Testis (tissue), 3 donors: ENCODE data around the gene VSIG10L. TPM values are rescaled to one million over a fixed set of nuclear protein-coding genes. Genes with fewer than 3 reads are reported as not detected.
A peak's percentile ranks its signal among the peaks of the same experiment; 100 is the strongest.

Experiments used
- DNase-seq: peaks from one replicate; pipeline ENCODE4 v3.0.0-alpha.2; 2019
- H3K27ac ChIP-seq, 2 donors: fragments of 200-600 bp; sonication (generic); one replicate each; pipeline ENCODE4 v1.5.1; 2019
- H3K27me3 ChIP-seq: fragments of 200-600 bp; sonication (generic); one replicate; pipeline ENCODE4 v1.5.1; 2019
- H3K36me3 ChIP-seq: fragments of 200-600 bp; sonication (generic); one replicate; pipeline ENCODE4 v1.5.1; 2017; ENCODE audit warnings: low read depth; ENCODE audit errors: missing control alignments
- H3K4me1 ChIP-seq: fragments of 200-600 bp; sonication (generic); one replicate; pipeline ENCODE4 v1.5.1; 2019
- H3K4me3 ChIP-seq, 2 donors: fragments of 200-600 bp; sonication (generic); one replicate each; pipeline ENCODE4 v1.5.1; 2017 to 2019
- H3K9me3 ChIP-seq: fragments of 200-600 bp; sonication (generic); one replicate; pipeline ENCODE4 v1.5.1; 2017
- POLR2A ChIP-seq: fragments of 450-650 bp; IDR thresholded peaks from one replicate; pipeline ENCODE4 v1.6.1; 2017; ENCODE audit warnings: antibody characterized with exemption, mild to moderate bottlenecking, moderate library complexity
- WGBS, 2 donors: methylation state at CpG; one replicate each; pipeline ENCODE4 v1.1.5; 2018; 5-methylcytosine and 5-hydroxymethylcytosine counted together
- intact Hi-C: fragments of 100-400 bp; cut with DNase I; formaldehyde crosslinking; loops from one replicate; pipeline ENCODE4 v1.15.1; 2023; ENCODE audit warnings: low total_unique reads
- polyA plus RNA-seq: library from polyadenylated mRNA; stranded (reverse); fragments of 350-450 nt; fragmentation: Illumina TruSeq; extraction: RNeasy Lipid Tissue Mini Kit (QIAGEN cat#74804); gene quantifications from one replicate; pipeline ENCODE4 v1.2.3, GENCODE V29; 2014; ENCODE audit warnings: low read depth, low replicate concordance; ENCODE audit not compliant: insufficient read depth
- total RNA-seq, 2 donors: library from RNA; depleted of rRNA; stranded (reverse); fragments of >200 nt; gene quantifications; one replicate each; pipeline ENCODE4 v1.2.3, GENCODE V29; 2016
- TF ChIP-seq, protein P1 (sequence below), 3 experiments: fragments of 450-650 bp in 2 of 3; fragments of 200-600 bp in 1 of 3; sonication (generic) in 1 of 3; IDR thresholded peaks; one replicate each; pipeline ENCODE4 v1.5.1; 2016 to 2019; ENCODE audit warnings: antibody characterized with exemption in 3 of 3, mild to moderate bottlenecking in 2 of 3, moderate library complexity in 1 of 3

The VSIG10L gene
- total and polyA plus RNA-seq, 3 donors from 2014 or later, result 5.8 to 12.0 (median 10.5) TPM

DNA sequence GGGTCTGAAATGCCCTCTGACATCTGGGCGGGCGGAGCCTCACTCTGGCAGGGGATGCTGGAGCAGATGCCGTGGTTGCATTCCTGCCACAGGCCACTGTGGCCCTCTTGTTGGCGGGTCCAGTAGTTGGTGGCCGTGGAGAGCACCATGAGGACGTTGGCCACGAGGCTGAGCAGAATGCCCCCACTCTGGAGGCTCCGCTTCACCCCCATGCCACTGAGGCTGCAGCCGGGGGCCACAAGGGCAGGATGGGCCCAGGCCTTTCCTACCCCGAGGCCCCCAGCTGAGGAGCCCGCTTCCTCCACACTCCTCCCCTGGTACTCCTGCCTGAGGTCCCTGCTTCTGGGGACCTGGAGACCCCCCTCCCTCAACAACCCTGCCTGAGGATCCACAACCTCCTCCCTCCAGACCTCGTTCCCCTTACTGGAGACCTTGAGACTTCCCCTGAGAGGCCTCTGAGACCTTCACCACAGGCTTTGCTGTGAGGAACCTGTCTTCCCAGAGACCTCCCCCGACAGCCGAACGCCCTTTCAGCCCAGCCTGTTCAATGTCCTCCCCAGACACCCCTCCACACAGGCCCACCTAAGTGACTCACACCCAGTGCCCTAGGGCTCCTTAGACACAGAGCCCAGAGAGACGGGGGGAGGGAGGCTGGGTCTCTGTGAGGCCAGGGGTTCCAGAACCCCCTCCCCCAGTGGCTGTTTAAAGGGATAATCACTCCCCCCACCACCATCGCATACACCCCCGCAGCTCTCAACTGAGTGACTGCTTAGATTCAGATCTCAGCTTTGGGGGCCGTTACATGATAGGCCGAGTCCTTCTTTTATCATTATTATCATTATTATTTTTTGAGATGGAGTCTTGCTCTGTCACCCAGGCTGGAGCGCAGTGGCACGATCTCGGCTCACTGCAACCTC, 26.7 kb upstream of the VSIG10L start, which contains the start of gene CLDND2:
CLDND2 (minus strand) TSS at position 638 of the 917 bp plus-strand sequence; CDS start at position 212, 426 bp downstream.
- intact Hi-C loops, result no loop called here
- Histone ChIP-seq H3K4me3 (peak within 1 kb of the TSS; percentile 69 to 74), H3K4me1 (peaks cover 14% of the 10 kb centered on the region), H3K9me3 (no peaks in the 10 kb centered on the region), H3K27me3 (no peaks in the 10 kb centered on the region), H3K27ac (peak within 1 kb of the TSS; percentile 78 to 95), H3K36me3 (no peaks in the 10 kb centered on the region)
- WGBS, 2 donors, result 44 to 62% methylated on average over 13 to 23 of the region's 23 CpGs
- no peak for DNase-seq
- TF ChIP-seq POLR2A, result no peak
- TF ChIP-seq, protein P1, sequence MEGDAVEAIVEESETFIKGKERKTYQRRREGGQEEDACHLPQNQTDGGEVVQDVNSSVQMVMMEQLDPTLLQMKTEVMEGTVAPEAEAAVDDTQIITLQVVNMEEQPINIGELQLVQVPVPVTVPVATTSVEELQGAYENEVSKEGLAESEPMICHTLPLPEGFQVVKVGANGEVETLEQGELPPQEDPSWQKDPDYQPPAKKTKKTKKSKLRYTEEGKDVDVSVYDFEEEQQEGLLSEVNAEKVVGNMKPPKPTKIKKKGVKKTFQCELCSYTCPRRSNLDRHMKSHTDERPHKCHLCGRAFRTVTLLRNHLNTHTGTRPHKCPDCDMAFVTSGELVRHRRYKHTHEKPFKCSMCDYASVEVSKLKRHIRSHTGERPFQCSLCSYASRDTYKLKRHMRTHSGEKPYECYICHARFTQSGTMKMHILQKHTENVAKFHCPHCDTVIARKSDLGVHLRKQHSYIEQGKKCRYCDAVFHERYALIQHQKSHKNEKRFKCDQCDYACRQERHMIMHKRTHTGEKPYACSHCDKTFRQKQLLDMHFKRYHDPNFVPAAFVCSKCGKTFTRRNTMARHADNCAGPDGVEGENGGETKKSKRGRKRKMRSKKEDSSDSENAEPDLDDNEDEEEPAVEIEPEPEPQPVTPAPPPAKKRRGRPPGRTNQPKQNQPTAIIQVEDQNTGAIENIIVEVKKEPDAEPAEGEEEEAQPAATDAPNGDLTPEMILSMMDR (IDR thresholded peaks at IDR 0.05), result no peak

DNA sequence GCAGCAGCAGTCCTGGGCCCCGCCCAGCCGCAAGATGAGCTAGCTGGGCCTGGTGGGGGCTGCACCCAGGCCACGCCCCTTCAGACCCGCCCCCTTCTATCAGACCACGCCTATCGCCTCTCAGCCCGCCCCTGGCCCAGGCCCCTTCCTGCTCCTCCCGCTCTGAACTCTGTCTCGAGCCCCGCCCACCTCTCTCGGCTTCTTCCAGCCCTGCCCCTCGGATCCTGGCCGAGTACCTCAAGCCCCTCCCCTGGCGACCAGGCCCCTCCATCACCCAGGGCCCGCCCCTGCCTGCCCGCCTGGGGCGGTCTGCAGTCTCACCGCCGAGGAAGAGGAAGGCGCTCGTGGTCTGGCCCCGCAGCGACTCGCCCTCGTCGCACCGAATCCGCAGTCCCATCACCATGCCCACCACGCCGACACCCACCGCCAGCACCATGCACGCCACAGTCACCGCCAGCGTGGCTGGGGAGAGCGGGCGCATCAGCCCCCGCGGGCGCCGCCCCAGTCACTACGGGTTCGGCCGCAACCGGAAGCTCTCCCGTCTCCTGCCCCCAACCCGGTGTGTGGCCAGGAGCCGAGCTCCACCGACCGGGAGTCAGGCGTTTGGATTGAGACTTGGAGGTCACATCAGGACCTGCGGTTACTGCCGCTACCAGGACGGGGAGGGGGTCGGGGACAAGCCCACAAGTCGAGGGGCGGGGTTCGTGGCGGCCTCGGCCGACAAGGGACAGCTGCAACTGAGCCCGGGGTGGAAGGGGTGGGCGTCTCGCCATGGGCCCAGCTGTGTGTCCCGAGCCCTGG, 25.8 kb upstream of the VSIG10L start:
- no peaks in the 10 kb centered on the region for H3K27me3 ChIP-seq
- H3K4me3 ChIP-seq, result peak overlapping the region; percentile 69 to 74
- peak overlapping the region; percentile 78 to 95 for H3K27ac ChIP-seq
- TF ChIP-seq, protein P1 (IDR thresholded peaks at IDR 0.05), result peak in 1 of 3 experiments; percentile 8
- no peak for TF ChIP-seq POLR2A
- H3K9me3 ChIP-seq, result no peaks in the 10 kb centered on the region
- no peaks in the 10 kb centered on the region for H3K36me3 ChIP-seq
- intact Hi-C loops, result no loop called here
- peak; percentile 100 for DNase-seq
- H3K4me1 ChIP-seq, result peaks cover 14% of the 10 kb centered on the region
- WGBS, 2 donors, result 0 to 1% methylated on average over 3 to 47 of the region's 64 CpGs

DNA sequence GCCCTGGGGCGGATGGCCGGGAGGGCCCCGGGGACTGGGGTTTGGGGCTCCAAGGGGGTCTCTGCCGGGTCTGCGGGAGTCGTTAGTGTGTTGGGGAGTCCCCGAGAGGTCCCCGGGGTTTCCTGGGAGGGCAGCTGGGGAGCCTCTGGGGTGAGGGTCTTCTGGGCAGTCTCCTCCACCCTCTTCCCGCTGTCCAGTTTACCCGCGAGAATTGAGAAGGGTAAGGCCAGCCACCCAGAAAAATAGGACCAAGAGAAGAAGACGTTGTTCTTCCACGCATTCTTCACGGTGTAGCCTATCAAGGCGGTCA, 25.3 kb upstream of the VSIG10L start:
- 0 to 1% methylated on average over 10 to 15 of the region's 15 CpGs for WGBS, 2 donors
- TF ChIP-seq, protein P1 (IDR thresholded peaks at IDR 0.05), result no peak
- peak; percentile 91 for TF ChIP-seq POLR2A
- H3K27me3 ChIP-seq, result no peaks in the 10 kb centered on the region
- peak overlapping the region; percentile 87 to 95 for H3K27ac ChIP-seq
- DNase-seq, result peak; percentile 21
- no peaks in the 10 kb centered on the region for H3K36me3 ChIP-seq
- intact Hi-C loops, result no loop called here
- peaks cover 14% of the 10 kb centered on the region for H3K4me1 ChIP-seq
- H3K4me3 ChIP-seq, result peak overlapping the region; percentile 69 to 74
- H3K9me3 ChIP-seq, result no peaks in the 10 kb centered on the region

DNA sequence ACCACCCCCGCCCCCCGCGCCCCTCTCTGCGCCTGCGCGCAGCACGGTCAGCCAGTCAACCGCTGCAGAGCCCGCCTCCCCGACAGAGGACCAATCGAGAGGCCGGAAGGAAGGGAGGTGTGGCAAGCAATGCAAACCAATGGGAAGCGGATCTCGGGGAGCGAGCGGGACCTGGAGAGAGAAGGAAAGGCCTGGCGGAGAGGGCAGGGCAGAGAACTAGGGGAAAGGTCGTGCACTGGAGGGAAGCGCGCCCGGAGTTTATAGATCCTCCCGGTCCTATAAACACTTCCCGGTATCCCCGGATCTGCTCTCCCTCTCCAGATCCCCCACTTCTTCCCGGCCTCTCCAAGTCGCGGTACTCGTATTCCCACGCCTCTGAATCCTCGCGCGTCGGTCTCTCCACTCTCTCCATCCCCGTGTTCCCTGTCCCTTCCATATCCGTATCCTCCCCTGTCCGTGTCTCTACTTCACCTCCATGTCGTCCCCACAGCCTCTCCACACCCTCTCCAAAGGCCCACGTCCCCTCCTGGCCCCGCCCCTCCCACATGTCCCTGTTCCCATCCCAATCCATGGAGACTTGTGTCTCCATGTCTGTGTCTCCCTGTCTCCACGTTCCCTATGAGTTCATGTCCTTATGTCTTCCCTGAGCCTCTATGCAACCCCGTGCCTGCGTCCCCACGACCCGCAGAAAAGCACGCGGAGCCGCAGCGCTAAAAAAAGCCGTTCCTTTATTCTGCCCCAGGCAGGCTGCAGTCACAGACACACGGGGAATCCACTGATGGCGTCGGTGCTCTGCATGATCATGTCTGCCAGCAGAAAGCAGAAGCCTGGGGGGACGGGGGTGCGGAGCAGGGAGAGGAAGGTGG, 24.7 kb upstream of the VSIG10L start:
- H3K4me3 ChIP-seq, result peak overlapping the region; percentile 69 to 74
- intact Hi-C loops, result no loop called here
- WGBS, 2 donors, result 0% methylated on average over 42 to 53 of the region's 54 CpGs
- TF ChIP-seq, protein P1 (IDR thresholded peaks at IDR 0.05), result no peak
- peak; percentile 88 for TF ChIP-seq POLR2A
- H3K36me3 ChIP-seq, result no peaks in the 10 kb centered on the region
- no peaks in the 10 kb centered on the region for H3K27me3 ChIP-seq
- H3K27ac ChIP-seq, result peak overlapping the region; percentile 87 to 95
- no peaks in the 10 kb centered on the region for H3K9me3 ChIP-seq
- peaks cover 14% of the 10 kb centered on the region for H3K4me1 ChIP-seq
- DNase-seq, result peak; percentile 99
